Activated effector memory CD4-positive, alpha-beta T cell treated with anti-CD3 and anti-CD28 coated beads, Interleukin-2, amount 50 U/mL, for 16 hours (primary cell): ENCODE measurements around the gene MCM3AP.

Experiments
- DNase-seq: peaks from one replicate; pipeline ENCODE4 v3.0.0-alpha.2; 2020

The MCM3AP gene

GRCh38 chr21:46215436-46216131, 69.8 kb downstream of the MCM3AP start:
- DNase-seq: peak; percentile 54

GRCh38 chr21:46214478-46215340, 70.7 kb downstream of the MCM3AP start:
- peak; percentile 49 for DNase-seq

- peak; percentile 58 for DNase-seq
These were observed 71.7 kb downstream of the MCM3AP start for GRCh38 chr21:46213620-46214286.

- peak; percentile 59 for DNase-seq
These were observed 72.5 kb downstream of the MCM3AP start for GRCh38 chr21:46212721-46213484.

GRCh38 chr21:46211786-46212720, 73.4 kb downstream of the MCM3AP start:
- peak; percentile 53 for DNase-seq

GRCh38 chr21:46211376-46211775, 74.0 kb downstream of the MCM3AP start:
- no peak for DNase-seq

GRCh38 chr21:46210378-46211136, 74.9 kb downstream of the MCM3AP start:
- peak; percentile 54 for DNase-seq

GRCh38 chr21:46208761-46209721, 76.4 kb downstream of the MCM3AP start:
- peak; percentile 46 for DNase-seq

- DNase-seq: peak; percentile 60
These were observed 77.4 kb downstream of the MCM3AP start for GRCh38 chr21:46207920-46208591.

GRCh38 chr21:46207006-46207919, 78.1 kb downstream of the MCM3AP start:
- DNase-seq: peak; percentile 49

- no peak for DNase-seq
These were observed 79.0 kb downstream of the MCM3AP start for GRCh38 chr21:46206163-46207005.

- no peak for DNase-seq
These were observed 79.6 kb downstream of the MCM3AP start for GRCh38 chr21:46205766-46206162.

GRCh38 chr21:46205166-46205565, 80.2 kb downstream of the MCM3AP start:
- DNase-seq: no peak

GRCh38 chr21:46203203-46203600, 82.2 kb downstream of the MCM3AP start:
- DNase-seq: no peak

- no peak for DNase-seq
These were observed 82.7 kb downstream of the MCM3AP start for GRCh38 chr21:46202592-46203202.
